ENCODE measurements around the gene ADK.

Gene ADK

DNA sequence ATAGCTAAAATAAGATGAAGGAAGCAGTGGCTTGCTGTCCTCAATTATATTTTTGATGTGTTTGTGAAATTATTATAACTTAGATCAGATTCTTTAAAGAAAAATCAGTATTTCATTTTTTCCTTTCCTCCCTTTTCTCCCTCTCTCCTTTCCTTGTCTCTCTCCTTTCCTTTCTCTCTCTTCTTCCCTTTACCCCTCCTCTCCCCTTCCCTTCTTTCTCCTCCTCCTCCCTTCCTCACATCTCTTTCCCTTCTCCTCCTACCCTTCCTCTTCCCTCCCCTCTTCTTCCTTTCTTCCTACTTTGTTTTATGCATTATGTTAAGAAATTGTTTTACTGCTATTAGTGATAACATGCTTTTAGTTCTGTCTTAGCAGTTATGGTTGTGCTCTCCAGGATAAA is 171.5 kb downstream of the ADK start:
- no peak for TF ChIP-seq EZH2phosphoT487 (IDR thresholded peaks at IDR 0.05; ENCODE audit: low read depth)
- Histone ChIP-seq H3K4me2 (ENCODE audit: low read length) (no peak overlapping the region), H3K27me3 (ENCODE audit: low read depth, low read length) (no peaks in the 10 kb centered on the region), H3K4me3 (ENCODE audit: low read length) (no peak overlapping the region), H3K9me3 (ENCODE audit: insufficient read depth, low read length) (no peaks in the 10 kb centered on the region; the same call in 1 of the 2 replicates), H2AFZ (ENCODE audit: low read depth, low read length) (no peak overlapping the region), H3K79me2 (ENCODE audit: low read length) (no peaks in the 10 kb centered on the region), H3K36me3 (replicated peaks; ENCODE audit: low read depth, low read length) (no peaks in the 10 kb centered on the region), H4K20me1 (ENCODE audit: insufficient read depth, low read length) (no peaks in the 10 kb centered on the region), H3K4me1 (ENCODE audit: low read length) (no peaks in the 10 kb centered on the region), H3K9ac (ENCODE audit: low read length) (no peak overlapping the region), H3K27ac (ENCODE audit: low read length) (no peak overlapping the region)

DNA sequence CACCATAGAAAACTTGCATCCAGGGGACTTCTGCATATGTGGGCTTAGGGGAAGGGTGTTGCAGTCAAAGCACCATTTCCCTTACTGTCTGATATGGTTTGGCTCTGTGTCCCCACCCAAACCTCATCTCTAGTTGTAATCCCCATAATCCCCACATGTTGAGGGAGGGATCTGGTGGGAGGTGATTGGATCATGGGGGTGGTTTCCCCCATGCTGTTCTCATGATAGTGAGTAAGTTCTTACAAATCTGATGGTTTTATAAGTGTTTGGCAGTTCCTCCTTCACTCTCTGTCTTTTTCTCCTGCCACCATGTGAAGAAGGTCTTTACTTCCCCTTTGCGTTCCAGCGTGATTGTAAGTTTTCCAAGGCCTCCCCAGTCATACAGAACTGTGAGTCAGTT is 177.4 kb downstream of the ADK start:
- Histone ChIP-seq H3K9ac (ENCODE audit: low read length) (no peak overlapping the region), H4K20me1 (ENCODE audit: insufficient read depth, low read length) (no peaks in the 10 kb centered on the region), H3K4me2 (ENCODE audit: low read length) (no peak overlapping the region), H3K27ac (ENCODE audit: low read length) (no peak overlapping the region), H3K27me3 (ENCODE audit: low read depth, low read length) (no peaks in the 10 kb centered on the region), H2AFZ (ENCODE audit: low read depth, low read length) (no peak overlapping the region), H3K4me1 (ENCODE audit: low read length) (no peaks in the 10 kb centered on the region), H3K9me3 (ENCODE audit: insufficient read depth, low read length) (no peaks in the 10 kb centered on the region), H3K4me3 (ENCODE audit: low read length) (no peak overlapping the region), H3K79me2 (ENCODE audit: low read length) (no peaks in the 10 kb centered on the region), H3K36me3 (replicated peaks; ENCODE audit: low read depth, low read length) (no peaks in the 10 kb centered on the region)
- TF ChIP-seq EZH2phosphoT487 (IDR thresholded peaks at IDR 0.05; ENCODE audit: low read depth), result no peak
- TF ChIP-seq, protein P1, sequence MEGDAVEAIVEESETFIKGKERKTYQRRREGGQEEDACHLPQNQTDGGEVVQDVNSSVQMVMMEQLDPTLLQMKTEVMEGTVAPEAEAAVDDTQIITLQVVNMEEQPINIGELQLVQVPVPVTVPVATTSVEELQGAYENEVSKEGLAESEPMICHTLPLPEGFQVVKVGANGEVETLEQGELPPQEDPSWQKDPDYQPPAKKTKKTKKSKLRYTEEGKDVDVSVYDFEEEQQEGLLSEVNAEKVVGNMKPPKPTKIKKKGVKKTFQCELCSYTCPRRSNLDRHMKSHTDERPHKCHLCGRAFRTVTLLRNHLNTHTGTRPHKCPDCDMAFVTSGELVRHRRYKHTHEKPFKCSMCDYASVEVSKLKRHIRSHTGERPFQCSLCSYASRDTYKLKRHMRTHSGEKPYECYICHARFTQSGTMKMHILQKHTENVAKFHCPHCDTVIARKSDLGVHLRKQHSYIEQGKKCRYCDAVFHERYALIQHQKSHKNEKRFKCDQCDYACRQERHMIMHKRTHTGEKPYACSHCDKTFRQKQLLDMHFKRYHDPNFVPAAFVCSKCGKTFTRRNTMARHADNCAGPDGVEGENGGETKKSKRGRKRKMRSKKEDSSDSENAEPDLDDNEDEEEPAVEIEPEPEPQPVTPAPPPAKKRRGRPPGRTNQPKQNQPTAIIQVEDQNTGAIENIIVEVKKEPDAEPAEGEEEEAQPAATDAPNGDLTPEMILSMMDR (IDR thresholded peaks at IDR 0.05; ENCODE audit: low read depth, low read length), result no peak

DNA sequence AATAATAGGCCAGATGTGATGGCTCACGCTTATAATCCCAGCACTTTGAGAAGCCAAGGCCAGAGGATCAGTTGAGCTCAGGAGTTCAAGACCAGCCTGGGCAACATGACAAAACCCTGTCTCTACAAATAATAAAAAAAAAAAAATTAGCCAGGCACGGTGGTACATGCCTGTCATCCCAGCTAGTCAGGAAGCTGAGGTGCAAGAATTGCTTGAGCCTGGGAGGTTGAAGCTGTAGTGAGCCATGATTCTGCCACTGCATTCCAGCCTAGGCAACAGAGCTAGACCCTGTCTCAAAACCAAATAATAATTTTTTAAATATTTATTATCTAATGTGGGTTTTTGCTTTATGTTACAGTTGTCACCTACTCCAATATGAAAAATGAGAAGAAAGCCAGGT is 178.9 kb downstream of the ADK start:
- no peaks in the 10 kb centered on the region for H3K9me3 ChIP-seq (ENCODE audit: insufficient read depth, low read length)
- H3K79me2 ChIP-seq (ENCODE audit: low read length), result no peaks in the 10 kb centered on the region
- H3K4me2 ChIP-seq (ENCODE audit: low read length), result no peak overlapping the region
- TF ChIP-seq EZH2phosphoT487 (IDR thresholded peaks at IDR 0.05; ENCODE audit: low read depth), result no peak
- TF ChIP-seq, protein P1 (IDR thresholded peaks at IDR 0.05; ENCODE audit: low read depth, low read length), result no peak
- H3K4me1 ChIP-seq (ENCODE audit: low read length), result no peaks in the 10 kb centered on the region
- no peaks in the 10 kb centered on the region for H4K20me1 ChIP-seq (ENCODE audit: insufficient read depth, low read length)
- H3K4me3 ChIP-seq (ENCODE audit: low read length), result no peak overlapping the region
- no peaks in the 10 kb centered on the region for H3K27me3 ChIP-seq (ENCODE audit: low read depth, low read length)
- H3K36me3 ChIP-seq (replicated peaks; ENCODE audit: low read depth, low read length), result no peaks in the 10 kb centered on the region
- no peak overlapping the region for H2AFZ ChIP-seq (ENCODE audit: low read depth, low read length)
- H3K9ac ChIP-seq (ENCODE audit: low read length), result no peak overlapping the region
- no peak overlapping the region for H3K27ac ChIP-seq (ENCODE audit: low read length)

DNA sequence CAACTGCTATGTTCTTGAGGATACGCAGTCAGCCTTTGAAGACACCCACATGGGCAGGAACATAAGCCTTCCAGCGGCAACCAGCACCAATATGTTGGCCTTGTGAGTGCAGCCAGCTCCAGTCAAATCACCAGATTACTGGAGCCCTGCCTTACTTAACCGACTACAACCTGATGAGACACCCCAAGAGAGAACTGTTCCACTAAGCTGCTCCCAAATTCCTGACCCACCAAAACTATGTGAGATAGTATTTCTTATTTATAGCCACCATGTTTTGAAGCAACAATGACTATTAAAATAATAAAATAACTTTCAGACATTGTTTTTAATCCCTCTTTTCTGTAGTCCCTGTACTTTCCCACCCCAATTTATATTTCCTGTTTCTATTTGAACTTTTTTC is 179.6 kb downstream of the ADK start:
- no peak overlapping the region for H3K9ac ChIP-seq (ENCODE audit: low read length)
- H3K79me2 ChIP-seq (ENCODE audit: low read length), result no peaks in the 10 kb centered on the region
- TF ChIP-seq EZH2phosphoT487 (IDR thresholded peaks at IDR 0.05; ENCODE audit: low read depth), result no peak
- TF ChIP-seq, protein P1 (IDR thresholded peaks at IDR 0.05; ENCODE audit: low read depth, low read length), result no peak
- H2AFZ ChIP-seq (ENCODE audit: low read depth, low read length), result no peak overlapping the region
- no peak overlapping the region for H3K4me2 ChIP-seq (ENCODE audit: low read length)
- no peaks in the 10 kb centered on the region for H3K4me1 ChIP-seq (ENCODE audit: low read length)
- no peaks in the 10 kb centered on the region for H4K20me1 ChIP-seq (ENCODE audit: insufficient read depth, low read length)
- H3K9me3 ChIP-seq (ENCODE audit: insufficient read depth, low read length), result no peaks in the 10 kb centered on the region
- no peak overlapping the region for H3K27ac ChIP-seq (ENCODE audit: low read length)
- no peak overlapping the region for H3K4me3 ChIP-seq (ENCODE audit: low read length)
- no peaks in the 10 kb centered on the region for H3K36me3 ChIP-seq (replicated peaks; ENCODE audit: low read depth, low read length)
- H3K27me3 ChIP-seq (ENCODE audit: low read depth, low read length), result no peaks in the 10 kb centered on the region

DNA sequence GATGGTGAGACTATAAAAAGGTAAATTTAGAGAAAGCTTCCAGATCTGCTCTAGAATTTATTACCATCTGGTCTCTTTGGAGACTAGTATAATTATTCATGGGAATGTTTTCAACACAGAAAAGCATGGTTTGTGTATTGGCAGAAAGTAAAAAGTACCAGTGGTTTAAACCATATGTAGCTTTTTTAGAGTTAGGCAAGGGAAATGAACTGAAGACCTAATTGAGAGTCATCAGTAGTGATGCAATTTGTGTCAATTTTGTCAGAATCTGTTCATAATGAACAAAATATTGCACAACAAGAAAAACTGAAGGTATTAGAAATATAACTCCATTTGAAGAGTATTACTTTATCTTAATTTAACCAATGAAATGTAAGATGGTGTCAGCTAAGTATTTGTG is 181.4 kb downstream of the ADK start:
- TF ChIP-seq, protein P1 (IDR thresholded peaks at IDR 0.05; ENCODE audit: low read depth, low read length), result no peak
- TF ChIP-seq EZH2phosphoT487 (IDR thresholded peaks at IDR 0.05; ENCODE audit: low read depth), result no peak
- Histone ChIP-seq H4K20me1 (ENCODE audit: insufficient read depth, low read length) (no peaks in the 10 kb centered on the region), H3K79me2 (ENCODE audit: low read length) (no peaks in the 10 kb centered on the region)

More for the DNA sequence above, 181.4 kb downstream of the ADK start:
- H3K9ac ChIP-seq (ENCODE audit: low read length), result no peak overlapping the region
- no peak overlapping the region for H3K27ac ChIP-seq (ENCODE audit: low read length)
- H3K9me3 ChIP-seq (ENCODE audit: insufficient read depth, low read length), result no peaks in the 10 kb centered on the region
- H3K4me1 ChIP-seq (ENCODE audit: low read length), result no peaks in the 10 kb centered on the region
- H3K4me2 ChIP-seq (ENCODE audit: low read length), result no peak overlapping the region
- H2AFZ ChIP-seq (ENCODE audit: low read depth, low read length), result no peak overlapping the region
- H3K27me3 ChIP-seq (ENCODE audit: low read depth, low read length), result no peaks in the 10 kb centered on the region
- no peak overlapping the region for H3K4me3 ChIP-seq (ENCODE audit: low read length)
- H3K36me3 ChIP-seq (replicated peaks; ENCODE audit: low read depth, low read length), result no peaks in the 10 kb centered on the region

Data from OCI-LY3 (cell line).